Measurements from ENCODE around the gene WBP1.

- TF ChIP-seq, protein P1, sequence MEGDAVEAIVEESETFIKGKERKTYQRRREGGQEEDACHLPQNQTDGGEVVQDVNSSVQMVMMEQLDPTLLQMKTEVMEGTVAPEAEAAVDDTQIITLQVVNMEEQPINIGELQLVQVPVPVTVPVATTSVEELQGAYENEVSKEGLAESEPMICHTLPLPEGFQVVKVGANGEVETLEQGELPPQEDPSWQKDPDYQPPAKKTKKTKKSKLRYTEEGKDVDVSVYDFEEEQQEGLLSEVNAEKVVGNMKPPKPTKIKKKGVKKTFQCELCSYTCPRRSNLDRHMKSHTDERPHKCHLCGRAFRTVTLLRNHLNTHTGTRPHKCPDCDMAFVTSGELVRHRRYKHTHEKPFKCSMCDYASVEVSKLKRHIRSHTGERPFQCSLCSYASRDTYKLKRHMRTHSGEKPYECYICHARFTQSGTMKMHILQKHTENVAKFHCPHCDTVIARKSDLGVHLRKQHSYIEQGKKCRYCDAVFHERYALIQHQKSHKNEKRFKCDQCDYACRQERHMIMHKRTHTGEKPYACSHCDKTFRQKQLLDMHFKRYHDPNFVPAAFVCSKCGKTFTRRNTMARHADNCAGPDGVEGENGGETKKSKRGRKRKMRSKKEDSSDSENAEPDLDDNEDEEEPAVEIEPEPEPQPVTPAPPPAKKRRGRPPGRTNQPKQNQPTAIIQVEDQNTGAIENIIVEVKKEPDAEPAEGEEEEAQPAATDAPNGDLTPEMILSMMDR (IDR thresholded peaks at IDR 0.05), result peak; percentile 17; the same call in 2 of the 3 replicates
- no peak for TF ChIP-seq CHD4 (IDR thresholded peaks at IDR 0.05; ENCODE audit: borderline replicate concordance)
- TF ChIP-seq, protein P2, sequence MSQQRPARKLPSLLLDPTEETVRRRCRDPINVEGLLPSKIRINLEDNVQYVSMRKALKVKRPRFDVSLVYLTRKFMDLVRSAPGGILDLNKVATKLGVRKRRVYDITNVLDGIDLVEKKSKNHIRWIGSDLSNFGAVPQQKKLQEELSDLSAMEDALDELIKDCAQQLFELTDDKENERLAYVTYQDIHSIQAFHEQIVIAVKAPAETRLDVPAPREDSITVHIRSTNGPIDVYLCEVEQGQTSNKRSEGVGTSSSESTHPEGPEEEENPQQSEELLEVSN (IDR thresholded peaks at IDR 0.05; ENCODE audit: borderline replicate concordance, low read depth), result no peak
- no peak for TF ChIP-seq POLR2A (IDR thresholded peaks at IDR 0.05; ENCODE audit: low read length)
- TF ChIP-seq FOSL2 (IDR thresholded peaks at IDR 0.05), result no peak
- no peak for TF ChIP-seq FOSL2 (CRISPR knock-in tag; IDR thresholded peaks at IDR 0.05)
- TF ChIP-seq, protein P3, sequence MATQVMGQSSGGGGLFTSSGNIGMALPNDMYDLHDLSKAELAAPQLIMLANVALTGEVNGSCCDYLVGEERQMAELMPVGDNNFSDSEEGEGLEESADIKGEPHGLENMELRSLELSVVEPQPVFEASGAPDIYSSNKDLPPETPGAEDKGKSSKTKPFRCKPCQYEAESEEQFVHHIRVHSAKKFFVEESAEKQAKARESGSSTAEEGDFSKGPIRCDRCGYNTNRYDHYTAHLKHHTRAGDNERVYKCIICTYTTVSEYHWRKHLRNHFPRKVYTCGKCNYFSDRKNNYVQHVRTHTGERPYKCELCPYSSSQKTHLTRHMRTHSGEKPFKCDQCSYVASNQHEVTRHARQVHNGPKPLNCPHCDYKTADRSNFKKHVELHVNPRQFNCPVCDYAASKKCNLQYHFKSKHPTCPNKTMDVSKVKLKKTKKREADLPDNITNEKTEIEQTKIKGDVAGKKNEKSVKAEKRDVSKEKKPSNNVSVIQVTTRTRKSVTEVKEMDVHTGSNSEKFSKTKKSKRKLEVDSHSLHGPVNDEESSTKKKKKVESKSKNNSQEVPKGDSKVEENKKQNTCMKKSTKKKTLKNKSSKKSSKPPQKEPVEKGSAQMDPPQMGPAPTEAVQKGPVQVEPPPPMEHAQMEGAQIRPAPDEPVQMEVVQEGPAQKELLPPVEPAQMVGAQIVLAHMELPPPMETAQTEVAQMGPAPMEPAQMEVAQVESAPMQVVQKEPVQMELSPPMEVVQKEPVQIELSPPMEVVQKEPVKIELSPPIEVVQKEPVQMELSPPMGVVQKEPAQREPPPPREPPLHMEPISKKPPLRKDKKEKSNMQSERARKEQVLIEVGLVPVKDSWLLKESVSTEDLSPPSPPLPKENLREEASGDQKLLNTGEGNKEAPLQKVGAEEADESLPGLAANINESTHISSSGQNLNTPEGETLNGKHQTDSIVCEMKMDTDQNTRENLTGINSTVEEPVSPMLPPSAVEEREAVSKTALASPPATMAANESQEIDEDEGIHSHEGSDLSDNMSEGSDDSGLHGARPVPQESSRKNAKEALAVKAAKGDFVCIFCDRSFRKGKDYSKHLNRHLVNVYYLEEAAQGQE (IDR thresholded peaks at IDR 0.05), result no peak
- no peak for TF ChIP-seq KDM1A (IDR thresholded peaks at IDR 0.05; ENCODE audit: low read depth)
These were observed 16.7 kb downstream of the WBP1 start for GRCh38 chr2:74474899-74475298.
